Activated naive CD8-positive, alpha-beta T cell treated with anti-CD3 and anti-CD28 coated beads, Interleukin-2, amount 50 U/mL, for 24 hours (primary cell): ENCODE measurements around the gene FNDC3A.

Source experiments
- ATAC-seq: fragments of 150-1000 bp; cut with Tn5 transposase; one replicate; pipeline ENCODE4 v1.10.0; 2021
- DNase-seq: peaks from one replicate; pipeline ENCODE4 v3.0.0; 2021
- H3K27ac Mint-ChIP-seq: one replicate; pipeline ENCODE4 v1.8.0; 2021; ENCODE audit warnings: mild to moderate bottlenecking, mixed read lengths
- H3K27me3 Mint-ChIP-seq: one replicate; pipeline ENCODE4 v1.8.0; 2021; ENCODE audit warnings: mixed read lengths
- H3K36me3 Mint-ChIP-seq: one replicate; pipeline ENCODE4 v1.8.0; 2021; ENCODE audit warnings: low read depth, mixed read lengths
- H3K4me1 Mint-ChIP-seq: one replicate; pipeline ENCODE4 v1.8.0; 2021; ENCODE audit warnings: mixed read lengths
- H3K4me3 Mint-ChIP-seq: one replicate; pipeline ENCODE4 v1.8.0; 2021; ENCODE audit warnings: mild to moderate bottlenecking, moderate library complexity, mixed read lengths
- H3K9me3 Mint-ChIP-seq: one replicate; pipeline ENCODE4 v1.8.0; 2021; ENCODE audit warnings: mixed read lengths

FNDC3A gene

DNA sequence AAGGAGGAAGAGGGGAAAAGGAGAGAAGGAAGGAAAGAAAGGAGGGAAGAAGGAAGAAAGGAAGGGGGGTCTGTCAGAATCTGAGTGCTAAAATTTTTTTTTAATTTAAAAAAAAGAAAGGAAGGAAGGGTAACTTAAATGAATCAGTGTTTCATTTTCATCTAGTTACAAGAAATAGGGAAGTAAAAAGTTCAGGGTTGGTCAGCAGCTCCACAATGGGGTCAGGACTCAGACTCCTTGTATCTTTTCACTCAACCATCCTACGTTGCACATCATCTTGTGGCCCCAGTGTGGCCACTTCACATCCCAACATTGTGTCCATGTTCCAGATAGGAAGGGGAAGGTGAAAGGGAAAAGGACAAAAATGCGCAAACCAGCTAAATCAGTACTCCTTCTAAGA is 14.3 kb upstream of the FNDC3A start:
- ATAC-seq (no peak), DNase-seq (no peak)
- H3K27me3 Mint-ChIP-seq, result no peaks in the 10 kb centered on the region
- no peaks in the 10 kb centered on the region for H3K4me1 Mint-ChIP-seq
- no peaks in the 10 kb centered on the region for H3K36me3 Mint-ChIP-seq
- H3K9me3 Mint-ChIP-seq, result no peaks in the 10 kb centered on the region
- no peak overlapping the region for H3K4me3 Mint-ChIP-seq
- H3K27ac Mint-ChIP-seq, result no peak overlapping the region

DNA sequence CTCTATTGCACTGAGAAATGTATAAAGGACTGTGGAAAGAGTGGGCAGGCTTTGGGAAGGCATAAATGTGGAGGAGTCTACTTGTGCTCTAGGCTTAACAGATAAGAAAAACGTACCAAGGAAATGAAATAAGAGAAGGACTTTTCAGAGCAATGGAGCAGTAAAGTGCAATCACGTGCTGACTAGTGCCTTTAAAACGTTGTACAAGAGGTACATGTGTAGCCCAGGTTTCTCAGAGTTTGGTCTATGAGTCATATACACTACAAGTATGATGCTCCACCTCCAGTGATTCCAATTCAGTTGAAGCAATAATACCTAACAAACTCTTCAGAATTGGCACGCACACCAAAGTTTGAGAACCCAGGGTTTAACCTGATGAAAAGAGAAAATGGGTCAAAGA is 13.4 kb upstream of the FNDC3A start:
- Mint-ChIP-seq H3K4me3 (no peak overlapping the region), H3K4me1 (no peaks in the 10 kb centered on the region), H3K9me3 (no peaks in the 10 kb centered on the region), H3K27ac (no peak overlapping the region), H3K36me3 (no peaks in the 10 kb centered on the region), H3K27me3 (no peaks in the 10 kb centered on the region)
- DNase-seq, result no peak
- ATAC-seq, result no peak

DNA sequence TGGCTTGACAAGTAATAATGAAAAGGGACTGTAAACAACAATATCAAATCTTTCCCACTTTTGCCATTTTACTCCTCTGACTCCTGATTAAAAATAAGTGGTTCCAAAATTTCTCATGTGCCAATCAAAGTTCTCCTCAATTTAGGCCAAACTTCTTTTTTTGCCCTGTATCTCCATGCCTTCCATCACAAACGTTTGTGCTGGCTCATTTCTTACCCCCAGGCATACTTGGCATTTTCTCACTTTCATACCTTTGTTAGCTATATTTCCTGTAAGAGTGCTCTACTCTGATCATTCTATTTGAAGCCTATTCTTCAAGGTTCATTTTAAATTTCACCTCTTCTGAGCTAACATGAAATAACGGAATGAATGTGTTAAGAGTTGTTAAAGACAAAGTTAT is 10.0 kb upstream of the FNDC3A start:
- DNase-seq, result no peak
- H3K4me3 Mint-ChIP-seq, result no peak overlapping the region
- H3K27ac Mint-ChIP-seq, result no peak overlapping the region
- no peaks in the 10 kb centered on the region for H3K36me3 Mint-ChIP-seq
- H3K9me3 Mint-ChIP-seq, result peaks cover 3% of the 10 kb centered on the region
- no peak for ATAC-seq
- no peaks in the 10 kb centered on the region for H3K4me1 Mint-ChIP-seq
- H3K27me3 Mint-ChIP-seq, result no peaks in the 10 kb centered on the region

DNA sequence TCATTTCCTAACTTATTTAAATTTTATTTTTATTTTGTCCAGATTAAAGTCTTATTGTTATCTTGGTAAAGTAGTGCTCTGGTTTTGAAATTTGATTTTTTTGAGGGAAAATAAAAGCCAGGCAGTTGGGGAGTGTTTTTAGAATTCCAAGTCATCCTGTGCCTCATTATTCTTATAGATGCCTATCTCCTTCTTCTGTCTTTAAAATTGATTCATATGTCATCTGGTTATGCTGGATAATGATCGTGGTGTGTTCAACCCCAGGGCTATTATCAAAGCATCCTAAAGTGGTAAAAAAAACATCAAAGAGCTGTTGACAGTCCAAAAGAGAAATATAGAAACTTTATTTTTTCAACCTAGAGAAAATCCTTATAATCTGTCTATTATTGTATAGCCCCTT is 6.0 kb upstream of the FNDC3A start:
- no peak for ATAC-seq
- no peak overlapping the region for H3K4me3 Mint-ChIP-seq
- H3K27ac Mint-ChIP-seq, result no peak overlapping the region
- peaks cover 26% of the 10 kb centered on the region for H3K36me3 Mint-ChIP-seq
- no peaks in the 10 kb centered on the region for H3K27me3 Mint-ChIP-seq
- no peak for DNase-seq
- peaks cover 5% of the 10 kb centered on the region for H3K4me1 Mint-ChIP-seq
- peaks cover 32% of the 10 kb centered on the region for H3K9me3 Mint-ChIP-seq

DNA sequence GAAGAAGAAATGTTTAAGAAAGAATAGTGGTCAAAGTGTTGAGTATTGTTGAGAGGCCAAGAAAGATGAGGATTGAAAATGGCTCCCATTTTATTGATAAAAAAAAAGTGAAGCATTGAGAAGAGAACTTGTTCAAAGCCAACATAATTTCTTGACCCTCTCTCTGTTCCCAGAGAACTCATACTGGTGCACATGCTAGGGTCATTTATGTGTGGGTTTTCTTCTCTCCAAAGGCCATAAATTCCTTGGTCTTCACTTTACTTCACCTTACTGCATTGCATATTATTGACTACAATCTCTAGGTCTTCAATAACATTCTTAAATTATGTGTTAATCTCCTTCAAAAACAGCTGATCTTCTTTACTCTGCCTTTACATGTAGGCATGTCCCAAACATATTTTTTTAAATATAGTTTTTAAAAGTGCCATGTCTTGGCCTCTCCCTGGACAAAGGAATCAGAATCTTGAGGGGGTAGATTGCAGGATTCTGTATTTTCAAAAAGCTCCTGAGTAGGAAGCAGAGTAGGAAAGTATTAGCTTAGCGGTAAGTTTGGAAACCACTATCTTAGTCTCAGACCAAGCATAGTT is 1.8 kb upstream of the FNDC3A start:
- no peaks in the 10 kb centered on the region for H3K27me3 Mint-ChIP-seq
- DNase-seq (no peak), ATAC-seq (no peak)
- peaks cover 34% of the 10 kb centered on the region for H3K9me3 Mint-ChIP-seq
- no peak overlapping the region for H3K4me3 Mint-ChIP-seq
- H3K27ac Mint-ChIP-seq, result no peak overlapping the region
- H3K4me1 Mint-ChIP-seq, result peaks cover 28% of the 10 kb centered on the region
- H3K36me3 Mint-ChIP-seq, result peaks cover 37% of the 10 kb centered on the region

DNA sequence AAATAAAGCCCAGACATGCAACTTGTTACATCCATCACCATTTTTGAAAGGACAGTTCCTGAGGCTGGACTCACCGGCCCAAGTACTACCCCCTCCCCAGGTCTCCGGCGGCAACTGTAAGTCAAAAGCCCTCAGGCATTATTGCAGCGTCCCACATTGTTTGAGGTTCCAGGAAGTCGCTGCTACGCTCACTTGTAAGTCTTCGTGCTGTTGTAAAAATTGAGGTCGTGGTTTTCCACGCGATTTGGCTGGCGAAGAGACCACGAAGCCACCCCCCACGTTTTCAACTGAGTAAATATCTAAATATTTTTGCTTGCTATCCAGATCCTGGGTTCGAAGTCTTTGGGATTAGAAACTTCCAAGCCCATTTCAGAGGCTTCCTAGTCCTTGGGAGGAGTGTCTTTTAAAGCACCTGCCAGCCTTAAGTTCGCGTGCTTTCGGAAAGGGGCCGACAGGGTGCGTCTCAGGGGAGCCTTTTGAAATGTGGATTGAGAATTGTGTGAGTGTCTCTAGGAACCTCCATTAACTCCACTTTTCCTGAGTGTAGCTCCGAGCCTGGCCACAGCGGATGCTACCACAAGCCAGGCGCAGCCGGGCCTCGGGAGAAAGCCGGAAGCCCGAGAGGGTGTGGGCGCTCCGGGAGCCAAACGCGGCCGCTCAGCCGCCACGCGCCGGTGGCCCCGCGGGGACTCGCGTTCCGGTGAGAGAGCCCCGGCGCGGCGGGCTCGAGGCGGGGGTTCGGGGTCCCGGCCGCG is 434 bp upstream of the FNDC3A start:
- Mint-ChIP-seq H3K36me3 (peaks cover 37% of the 10 kb centered on the region), H3K27me3 (no peaks in the 10 kb centered on the region), H3K9me3 (peaks cover 32% of the 10 kb centered on the region), H3K4me3 (peak overlapping the region; percentile 93), H3K4me1 (peaks cover 40% of the 10 kb centered on the region), H3K27ac (peak overlapping the region; percentile 94)
- ATAC-seq, result peak; percentile 13
- DNase-seq, result peak; percentile 23

DNA sequence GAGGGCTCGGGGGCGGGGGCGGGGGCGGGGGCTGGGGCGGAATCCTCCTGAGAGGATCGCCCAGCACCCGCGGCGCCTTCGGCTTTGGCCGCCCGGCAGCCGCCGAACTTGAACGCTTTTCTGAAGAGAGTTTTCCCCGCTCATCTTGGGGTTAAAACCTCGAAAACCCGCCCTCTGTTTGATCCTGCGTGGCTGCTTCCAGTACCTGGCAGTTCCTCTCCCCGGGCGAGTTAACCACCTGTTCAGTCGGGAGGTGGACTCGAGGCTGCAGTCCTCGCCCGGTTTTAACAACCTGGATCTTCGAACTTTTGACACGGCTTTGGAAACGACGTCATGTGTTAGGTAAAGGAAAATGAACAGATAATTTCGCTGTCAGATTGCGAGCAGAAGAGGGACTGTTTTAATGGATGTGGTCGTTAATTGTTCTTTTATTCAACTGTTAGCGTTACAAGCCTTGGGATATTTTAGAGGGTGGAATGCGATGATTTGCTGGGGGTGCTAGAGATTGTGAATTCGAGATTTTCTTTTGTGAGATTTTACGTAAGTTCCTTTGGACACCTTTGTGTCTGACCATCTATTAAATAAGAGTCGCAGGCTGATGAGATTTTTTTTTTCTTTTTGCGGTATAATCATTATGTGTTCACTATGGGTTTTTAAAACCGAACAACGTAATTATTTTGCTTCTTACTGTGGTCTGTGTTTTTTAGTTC is 1.0 kb downstream of the FNDC3A start:
- Mint-ChIP-seq H3K36me3 (peaks cover 35% of the 10 kb centered on the region), H3K27ac (peak overlapping the region; percentile 93), H3K27me3 (no peaks in the 10 kb centered on the region), H3K4me1 (peaks cover 52% of the 10 kb centered on the region), H3K4me3 (peak overlapping the region; percentile 93), H3K9me3 (peaks cover 28% of the 10 kb centered on the region)
- peak; percentile 70 for DNase-seq
- no peak for ATAC-seq

DNA sequence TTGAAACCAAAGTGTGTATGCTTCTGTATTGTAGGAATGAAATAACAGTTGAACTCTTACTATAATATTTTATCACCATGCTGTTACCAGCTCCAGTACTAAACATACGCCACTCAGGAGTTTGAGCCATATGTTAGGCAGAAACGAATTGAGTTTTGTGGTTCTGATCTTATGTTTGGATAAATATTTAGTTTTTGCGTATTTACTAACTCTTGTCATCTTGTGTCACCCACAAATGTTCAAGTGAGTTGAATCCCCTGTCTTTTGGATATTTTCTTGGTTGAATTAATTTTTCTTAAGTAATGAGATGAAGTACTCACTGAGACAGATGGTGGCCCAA is 1.5 kb downstream of the FNDC3A start:
- H3K27ac Mint-ChIP-seq, result peak overlapping the region; percentile 93
- DNase-seq (no peak), ATAC-seq (no peak)
- H3K4me3 Mint-ChIP-seq, result peak overlapping the region; percentile 93
- peaks cover 52% of the 10 kb centered on the region for H3K4me1 Mint-ChIP-seq
- H3K27me3 Mint-ChIP-seq, result no peaks in the 10 kb centered on the region
- H3K36me3 Mint-ChIP-seq, result peaks cover 34% of the 10 kb centered on the region
- H3K9me3 Mint-ChIP-seq, result peaks cover 25% of the 10 kb centered on the region

DNA sequence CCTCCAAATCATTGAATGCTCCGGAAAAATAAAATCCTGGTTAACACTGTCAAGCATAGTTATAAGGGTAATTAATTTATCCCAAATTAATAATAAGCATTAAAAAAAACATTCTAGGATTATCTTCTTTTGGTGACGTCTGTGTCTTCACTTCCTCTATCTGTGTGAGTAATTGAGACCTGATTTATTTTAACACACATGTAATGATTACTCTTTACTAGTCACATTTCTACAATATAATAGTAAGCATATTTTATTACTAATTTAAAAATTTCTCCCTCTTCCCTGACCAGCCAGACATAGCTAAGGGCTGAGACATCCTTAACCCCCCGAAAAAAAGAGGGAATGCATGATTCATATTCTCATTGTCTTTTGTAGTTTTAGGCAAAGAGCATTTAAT is 2.3 kb downstream of the FNDC3A start:
- H3K4me1 Mint-ChIP-seq, result peaks cover 56% of the 10 kb centered on the region
- peaks cover 19% of the 10 kb centered on the region for H3K9me3 Mint-ChIP-seq
- ATAC-seq (no peak), DNase-seq (no peak)
- H3K27me3 Mint-ChIP-seq, result no peaks in the 10 kb centered on the region
- H3K4me3 Mint-ChIP-seq, result peak overlapping the region; percentile 93
- H3K36me3 Mint-ChIP-seq, result peaks cover 28% of the 10 kb centered on the region
- peak overlapping the region; percentile 55 for H3K27ac Mint-ChIP-seq

DNA sequence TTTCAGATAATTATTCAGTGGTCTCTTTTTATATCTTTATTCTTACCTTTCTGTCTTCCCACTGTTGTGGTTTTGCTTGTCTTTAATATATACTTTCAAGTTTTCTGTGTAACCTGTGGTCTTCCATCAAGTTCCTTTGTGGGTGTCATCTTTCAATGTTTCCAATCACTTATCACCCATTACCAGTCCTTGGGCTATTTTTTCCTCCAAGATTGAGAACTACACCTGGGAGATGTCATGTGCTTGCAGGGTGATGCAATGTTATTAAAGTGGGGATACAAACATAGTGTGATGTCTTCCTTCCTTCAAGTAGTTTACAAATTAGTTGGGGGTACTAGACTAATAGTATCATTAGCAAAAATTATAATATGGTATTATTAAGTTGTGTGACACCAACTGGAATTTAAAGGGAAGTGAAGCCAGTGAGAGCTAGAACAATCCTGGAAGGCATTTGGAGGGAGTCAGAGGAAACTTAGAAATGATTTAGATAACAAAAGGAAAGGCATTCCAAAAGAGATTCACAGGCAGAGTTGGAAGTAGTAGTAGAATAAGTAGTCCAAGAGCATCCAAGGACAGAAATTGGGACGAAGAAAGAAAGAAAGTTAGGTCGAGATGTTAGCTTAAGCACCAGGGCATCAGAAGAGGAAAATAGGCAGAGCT is 3.4 kb downstream of the FNDC3A start:
- Mint-ChIP-seq H3K36me3 (peaks cover 21% of the 10 kb centered on the region), H3K4me3 (peak overlapping the region; percentile 93), H3K27me3 (no peaks in the 10 kb centered on the region), H3K27ac (peak overlapping the region; percentile 83), H3K9me3 (peaks cover 8% of the 10 kb centered on the region), H3K4me1 (peaks cover 56% of the 10 kb centered on the region)
- ATAC-seq (no peak), DNase-seq (no peak)

DNA sequence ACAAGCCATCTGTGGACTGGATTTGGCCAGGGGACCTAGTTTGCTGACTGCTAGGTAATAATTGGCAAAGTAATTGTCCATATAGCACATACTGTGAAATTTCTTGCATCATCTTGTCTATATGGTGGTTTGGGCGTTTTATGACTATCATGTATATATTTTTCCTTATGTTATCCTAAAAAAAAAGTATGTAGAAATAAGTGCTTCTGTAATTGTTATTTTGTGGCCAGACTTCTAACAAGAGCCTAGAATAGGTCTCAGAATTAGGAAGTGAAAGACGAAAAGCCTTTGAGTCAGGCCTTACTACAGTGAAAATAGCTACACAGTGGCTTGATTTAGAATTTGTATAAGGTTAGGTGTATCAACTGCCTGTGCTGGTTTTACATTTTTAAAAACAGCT is 4.2 kb downstream of the FNDC3A start:
- ATAC-seq, result no peak
- peaks cover 14% of the 10 kb centered on the region for H3K36me3 Mint-ChIP-seq
- peaks cover 49% of the 10 kb centered on the region for H3K4me1 Mint-ChIP-seq
- peak overlapping the region; percentile 34 for H3K4me3 Mint-ChIP-seq
- H3K9me3 Mint-ChIP-seq, result no peaks in the 10 kb centered on the region
- H3K27me3 Mint-ChIP-seq, result no peaks in the 10 kb centered on the region
- no peak for DNase-seq
- peak overlapping the region; percentile 37 for H3K27ac Mint-ChIP-seq

DNA sequence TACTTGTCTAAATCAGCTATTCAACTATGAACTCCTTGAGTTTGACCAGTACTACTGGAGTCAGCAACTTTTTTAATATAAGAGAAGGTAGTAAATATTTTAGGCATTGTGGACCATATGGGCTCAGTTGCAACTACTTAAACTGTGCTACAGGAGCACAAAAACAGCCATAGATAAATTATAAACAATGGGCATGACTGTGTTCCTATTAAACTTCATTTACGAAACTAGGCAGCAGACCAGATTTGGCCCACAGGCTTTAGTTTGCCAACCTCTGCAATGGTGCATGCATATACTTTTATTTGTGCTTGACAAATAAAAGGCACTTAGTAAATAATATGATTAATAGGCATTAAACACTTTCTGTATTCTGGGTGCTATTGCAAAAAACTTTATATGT is 7.6 kb downstream of the FNDC3A start:
- peaks cover 38% of the 10 kb centered on the region for H3K4me1 Mint-ChIP-seq

DNA sequence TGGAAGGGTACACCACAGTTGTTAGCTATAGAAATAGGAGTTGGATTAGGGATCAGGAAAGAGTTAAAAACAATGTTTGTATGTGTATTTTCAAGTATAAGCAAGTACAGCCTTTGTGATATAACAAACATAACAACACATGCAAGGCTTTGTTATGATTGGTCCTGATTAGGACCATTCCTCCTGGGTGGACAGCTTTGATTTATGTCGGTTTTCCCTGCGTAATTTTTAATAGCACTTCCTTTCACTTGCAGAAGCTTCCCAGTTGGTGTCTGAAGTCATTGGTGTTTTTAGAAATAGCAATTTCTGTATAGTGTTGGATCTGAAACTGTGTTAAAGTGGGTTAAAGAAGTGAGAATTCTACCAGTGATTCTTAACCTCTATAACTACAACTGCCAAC is 10.0 kb downstream of the FNDC3A start:
- Mint-ChIP-seq H3K27me3 (no peaks in the 10 kb centered on the region), H3K4me1 (peaks cover 15% of the 10 kb centered on the region), H3K9me3 (peaks cover 2% of the 10 kb centered on the region), H3K4me3 (no peak overlapping the region), H3K36me3 (peaks cover 26% of the 10 kb centered on the region), H3K27ac (no peak overlapping the region)
- DNase-seq (no peak), ATAC-seq (no peak)

More for the DNA sequence above, 7.6 kb downstream of the FNDC3A start:
- no peaks in the 10 kb centered on the region for H3K9me3 Mint-ChIP-seq
- DNase-seq (no peak), ATAC-seq (no peak)
- no peak overlapping the region for H3K27ac Mint-ChIP-seq
- no peak overlapping the region for H3K4me3 Mint-ChIP-seq
- H3K27me3 Mint-ChIP-seq, result no peaks in the 10 kb centered on the region
- H3K36me3 Mint-ChIP-seq, result peaks cover 16% of the 10 kb centered on the region

DNA sequence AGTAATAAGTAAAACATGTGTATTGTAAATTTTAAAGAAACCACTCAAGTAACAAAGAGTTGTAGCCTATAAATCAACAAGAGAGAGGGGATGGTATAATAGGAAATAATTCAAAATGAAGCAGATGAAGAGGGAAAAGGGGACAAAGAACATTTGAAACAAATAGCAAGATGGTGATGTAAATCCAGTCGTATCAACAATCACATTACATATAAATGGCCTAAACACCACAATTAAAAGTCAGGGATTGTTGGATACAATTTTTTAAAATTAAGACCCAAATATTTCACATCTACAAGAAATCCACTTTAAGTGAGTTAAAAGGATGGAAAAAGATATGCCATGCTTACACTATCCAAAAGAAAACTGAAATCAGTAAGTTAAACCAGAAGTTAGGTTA is 15.2 kb downstream of the FNDC3A start:
- Mint-ChIP-seq H3K9me3 (peaks cover 13% of the 10 kb centered on the region), H3K27ac (no peak overlapping the region), H3K4me3 (no peak overlapping the region), H3K27me3 (no peaks in the 10 kb centered on the region), H3K4me1 (peaks cover 21% of the 10 kb centered on the region), H3K36me3 (peaks cover 35% of the 10 kb centered on the region)
- ATAC-seq, result no peak
- DNase-seq, result no peak

DNA sequence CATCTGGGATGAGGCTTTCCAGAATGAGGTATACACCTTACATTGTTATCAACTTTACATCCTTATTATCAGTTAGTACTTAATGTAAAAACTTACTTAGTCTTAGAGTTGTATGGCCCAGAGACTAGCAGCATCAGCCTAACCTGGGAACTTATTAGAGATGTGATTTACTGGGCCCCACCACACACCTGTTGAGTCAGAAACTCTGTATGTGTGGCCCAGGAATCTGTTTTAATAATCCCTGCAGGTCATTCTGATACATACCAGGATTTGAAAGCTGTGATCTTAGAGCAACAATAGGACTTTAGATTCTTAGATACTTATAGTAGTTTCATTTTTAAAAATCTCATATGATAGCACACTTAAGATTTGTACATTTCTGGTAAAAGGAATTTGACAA is 17.4 kb downstream of the FNDC3A start:
- Mint-ChIP-seq H3K9me3 (peaks cover 16% of the 10 kb centered on the region), H3K4me1 (peaks cover 23% of the 10 kb centered on the region), H3K36me3 (peaks cover 48% of the 10 kb centered on the region), H3K27ac (no peak overlapping the region), H3K27me3 (no peaks in the 10 kb centered on the region), H3K4me3 (no peak overlapping the region)
- DNase-seq (no peak), ATAC-seq (no peak)
